Esophagus muscularis mucosa (tissue), 4 donors: Measurements from ENCODE around the gene CPLX4. TPM values are rescaled to one million over a fixed set of nuclear protein-coding genes. Genes with fewer than 3 reads are reported as not detected.

Source experiments
- DNase-seq: peaks from one replicate; pipeline ENCODE4 v3.0.0-alpha.2; 2017; ENCODE audit errors: extremely low spot score
- H3K27ac ChIP-seq, 4 donors: fragments of 200-600 bp; sonication (generic); replicated peaks in 1 of 4; 1 replicate in 3 of 4; 2 replicates in 1 of 4; pipeline ENCODE4 v1.5.1; 2016 to 2019; ENCODE audit warnings: mild to moderate bottlenecking in 1 of 4
- H3K27me3 ChIP-seq, 4 donors: fragments of 200-600 bp; sonication (generic); one replicate each; pipeline versions ENCODE4 v1.5.1 to v1.6.0; 2016 to 2019
- H3K36me3 ChIP-seq, 4 donors: fragments of 200-600 bp; sonication (generic); one replicate each; pipeline ENCODE4 v1.5.1; 2016 to 2019
- H3K4me1 ChIP-seq, 4 donors: fragments of 200-600 bp; sonication (generic); one replicate each; pipeline ENCODE4 v1.5.1; 2016 to 2019
- H3K4me3 ChIP-seq, 4 donors: fragments of 200-600 bp; sonication (generic); 1 replicate in 2 of 4; 2 replicates in 2 of 4; pipeline ENCODE4 v1.5.1; 2016 to 2019; ENCODE audit warnings: mild to moderate bottlenecking in 4 of 4, moderate library complexity in 1 of 4
- H3K9me3 ChIP-seq, 4 donors: fragments of 200-600 bp; sonication (generic); 1 replicate in 3 of 4; 2 replicates in 1 of 4; pipeline ENCODE4 v1.5.1; 2016 to 2019
- CTCF ChIP-seq, 3 experiments: fragments of 200-600 bp in 2 of 3; fragments of 450-650 bp in 1 of 3; sonication (generic) in 2 of 3; IDR thresholded peaks; one replicate each; pipeline ENCODE4 v1.5.1; 2017 to 2019; ENCODE audit warnings: antibody characterized with exemption in 3 of 3, mild to moderate bottlenecking in 2 of 3, moderate library complexity in 1 of 3
- EP300 ChIP-seq: sonication (generic); formaldehyde crosslinking; IDR thresholded peaks from one replicate; pipeline ENCODE4 v1.6.1; 2017; ENCODE audit warnings: antibody characterized with exemption
- POLR2A ChIP-seq: fragments of 450-650 bp; IDR thresholded peaks from one replicate; pipeline ENCODE4 v1.6.1; 2017; ENCODE audit warnings: antibody characterized with exemption, moderate library complexity, mild to moderate bottlenecking, low read depth
- POLR2AphosphoS5 ChIP-seq, 2 donors: sonication (generic); formaldehyde crosslinking; IDR thresholded peaks; one replicate each; pipeline ENCODE4 v1.6.1; 2017; ENCODE audit warnings: antibody characterized with exemption in 2 of 2
- WGBS: methylation state at CpG from one replicate; pipeline ENCODE4 v1.1.5; 2018; 5-methylcytosine and 5-hydroxymethylcytosine counted together
- intact Hi-C: fragments of 100-400 bp; cut with DNase I; formaldehyde crosslinking; loops from one replicate; pipeline ENCODE4 v1.15.1; 2023
- total RNA-seq, 4 donors: library from RNA; depleted of rRNA; stranded (reverse); fragments of >200 nt; gene quantifications; one replicate each; pipeline versions ENCODE4 v1.1.0 to v1.2.1, GENCODE V29; 2016

CPLX4 gene
- total RNA-seq, 4 donors from 2014 or later, result not detected

- peaks cover 0 to 43% (median 0%) of the 10 kb centered on the region in 4 donors for H3K27me3 ChIP-seq
- H3K9me3 ChIP-seq, result no peaks in the 10 kb centered on the region
- H3K4me1 ChIP-seq, result peaks cover 9 to 12% (median 11%) of the 10 kb centered on the region in 4 donors
- DNase-seq, result no peak
- intact Hi-C loops, result no loop called here
- WGBS, result 82% methylated on average over 6 of the region's 6 CpGs
- H3K4me3 ChIP-seq, result no peak overlapping the region
- H3K27ac ChIP-seq, result no peak overlapping the region
- TF ChIP-seq EP300, result no peak
- TF ChIP-seq POLR2AphosphoS5 (IDR thresholded peaks at IDR 0.05), result no peak
- TF ChIP-seq CTCF (IDR thresholded peaks at IDR 0.05), result no peak
- TF ChIP-seq POLR2A, result no peak
- no peaks in the 10 kb centered on the region for H3K36me3 ChIP-seq
Measured at GRCh38 chr18:59306640-59307039, 11.8 kb downstream of the CPLX4 start.

GRCh38 chr18:59305295-59305694, 13.2 kb downstream of the CPLX4 start:
- Histone ChIP-seq H3K4me1 (peaks cover 9 to 12% (median 11%) of the 10 kb centered on the region in 4 donors), H3K36me3 (no peaks in the 10 kb centered on the region), H3K27ac (no peak overlapping the region), H3K9me3 (no peaks in the 10 kb centered on the region), H3K27me3 (peaks cover 0 to 44% (median 0%) of the 10 kb centered on the region in 4 donors), H3K4me3 (no peak overlapping the region)
- intact Hi-C loops, result no loop called here
- no peak for TF ChIP-seq CTCF (IDR thresholded peaks at IDR 0.05)
- TF ChIP-seq POLR2A, result no peak
- no peak for TF ChIP-seq EP300
- TF ChIP-seq POLR2AphosphoS5 (IDR thresholded peaks at IDR 0.05), result no peak
- DNase-seq, result no peak
- 86% methylated on average over 4 of the region's 4 CpGs for WGBS

- peaks cover 0 to 35% (median 0%) of the 10 kb centered on the region in 4 donors for H3K27me3 ChIP-seq
- TF ChIP-seq POLR2AphosphoS5 (IDR thresholded peaks at IDR 0.05), result no peak
- no peak for TF ChIP-seq CTCF (IDR thresholded peaks at IDR 0.05)
- no peak for TF ChIP-seq EP300
- no peak for TF ChIP-seq POLR2A
Measured at GRCh38 chr18:59303656-59304195, 14.7 kb downstream of the CPLX4 start.

GRCh38 chr18:59303006-59303405, 15.4 kb downstream of the CPLX4 start:
- H3K27ac ChIP-seq, result no peak overlapping the region
- intact Hi-C loops, result no loop called here
- H3K27me3 ChIP-seq, result peaks cover 0 to 31% (median 0%) of the 10 kb centered on the region in 4 donors
- H3K9me3 ChIP-seq, result no peaks in the 10 kb centered on the region
- TF ChIP-seq EP300 (no peak), POLR2A (no peak), CTCF (IDR thresholded peaks at IDR 0.05) (no peak), POLR2AphosphoS5 (IDR thresholded peaks at IDR 0.05) (no peak)
- peak; percentile 79 for DNase-seq
- peaks cover under 1 to 2% (median under 1%) of the 10 kb centered on the region in 4 donors for H3K4me1 ChIP-seq
- H3K4me3 ChIP-seq, result no peak overlapping the region
- WGBS, result 88% methylated on average over 2 of the region's 2 CpGs
- H3K36me3 ChIP-seq, result no peaks in the 10 kb centered on the region

More at GRCh38 chr18:59303656-59304195, 14.7 kb downstream of the CPLX4 start:
- Histone ChIP-seq H3K4me1 (peaks cover 6 to 8% (median 8%) of the 10 kb centered on the region in 4 donors), H3K27ac (no peak overlapping the region), H3K4me3 (no peak overlapping the region), H3K36me3 (no peaks in the 10 kb centered on the region), H3K9me3 (no peaks in the 10 kb centered on the region)
- peak; percentile 39 for DNase-seq
- intact Hi-C loops, result no loop called here
- WGBS, result 84% methylated on average over 5 of the region's 9 CpGs

GRCh38 chr18:59301929-59302328, 16.5 kb downstream of the CPLX4 start:
- Histone ChIP-seq H3K27me3 (peaks cover 0 to 22% (median 0%) of the 10 kb centered on the region in 4 donors), H3K4me1 (no peaks in the 10 kb centered on the region), H3K4me3 (no peak overlapping the region), H3K36me3 (no peaks in the 10 kb centered on the region), H3K9me3 (no peaks in the 10 kb centered on the region), H3K27ac (no peak overlapping the region)
- TF ChIP-seq POLR2AphosphoS5 (IDR thresholded peaks at IDR 0.05) (no peak), EP300 (no peak), CTCF (IDR thresholded peaks at IDR 0.05) (no peak), POLR2A (no peak)
- WGBS, result 78% methylated on average over 4 of the region's 4 CpGs
- peak; percentile 62 for DNase-seq
- intact Hi-C loops, result no loop called here
